RWPE1 (cell line): ENCODE data around the gene PTPRN2.

Experiments used
- CTCF ChIA-PET: fragments of 350-600 bp; sonication (Branson Sonifier 250); formaldehyde crosslinking; extraction: SDS; loops from one replicate; lab custom pipeline; 2021; lab: Yijun Ruan, JAX
- POLR2A ChIA-PET: fragments of 400-600 bp; formaldehyde crosslinking; extraction: SDS; loops from one replicate; lab custom pipeline; 2020; ENCODE audit warnings: antibody characterized with exemption; ENCODE audit not compliant: low non-redundant PET; lab: Yijun Ruan, JAX
- DNase-seq: peaks from one replicate; pipeline ENCODE4 v3.0.0; 2012; ENCODE audit warnings: low spot score
- H3K27ac ChIP-seq: fragments of 450-650 bp; 2 replicates; pipeline ENCODE4 v1.5.1; 2017
- TF ChIP-seq, protein P1 (sequence below): fragments of 450-650 bp; conservative IDR thresholded peaks from 2 replicates; pipeline ENCODE4 v1.5.1; 2017; ENCODE audit warnings: low read depth, mild to moderate bottlenecking

PTPRN2 gene

GRCh38 chr7:158549616-158550393, 37.8 kb downstream of the PTPRN2 start:
- H3K27ac ChIP-seq: no peak overlapping the region
- ChIA-PET POLR2A (no interaction called here), CTCF (no interaction called here)
- TF ChIP-seq, protein P1, sequence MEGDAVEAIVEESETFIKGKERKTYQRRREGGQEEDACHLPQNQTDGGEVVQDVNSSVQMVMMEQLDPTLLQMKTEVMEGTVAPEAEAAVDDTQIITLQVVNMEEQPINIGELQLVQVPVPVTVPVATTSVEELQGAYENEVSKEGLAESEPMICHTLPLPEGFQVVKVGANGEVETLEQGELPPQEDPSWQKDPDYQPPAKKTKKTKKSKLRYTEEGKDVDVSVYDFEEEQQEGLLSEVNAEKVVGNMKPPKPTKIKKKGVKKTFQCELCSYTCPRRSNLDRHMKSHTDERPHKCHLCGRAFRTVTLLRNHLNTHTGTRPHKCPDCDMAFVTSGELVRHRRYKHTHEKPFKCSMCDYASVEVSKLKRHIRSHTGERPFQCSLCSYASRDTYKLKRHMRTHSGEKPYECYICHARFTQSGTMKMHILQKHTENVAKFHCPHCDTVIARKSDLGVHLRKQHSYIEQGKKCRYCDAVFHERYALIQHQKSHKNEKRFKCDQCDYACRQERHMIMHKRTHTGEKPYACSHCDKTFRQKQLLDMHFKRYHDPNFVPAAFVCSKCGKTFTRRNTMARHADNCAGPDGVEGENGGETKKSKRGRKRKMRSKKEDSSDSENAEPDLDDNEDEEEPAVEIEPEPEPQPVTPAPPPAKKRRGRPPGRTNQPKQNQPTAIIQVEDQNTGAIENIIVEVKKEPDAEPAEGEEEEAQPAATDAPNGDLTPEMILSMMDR: no peak
- no peak for DNase-seq

DNA sequence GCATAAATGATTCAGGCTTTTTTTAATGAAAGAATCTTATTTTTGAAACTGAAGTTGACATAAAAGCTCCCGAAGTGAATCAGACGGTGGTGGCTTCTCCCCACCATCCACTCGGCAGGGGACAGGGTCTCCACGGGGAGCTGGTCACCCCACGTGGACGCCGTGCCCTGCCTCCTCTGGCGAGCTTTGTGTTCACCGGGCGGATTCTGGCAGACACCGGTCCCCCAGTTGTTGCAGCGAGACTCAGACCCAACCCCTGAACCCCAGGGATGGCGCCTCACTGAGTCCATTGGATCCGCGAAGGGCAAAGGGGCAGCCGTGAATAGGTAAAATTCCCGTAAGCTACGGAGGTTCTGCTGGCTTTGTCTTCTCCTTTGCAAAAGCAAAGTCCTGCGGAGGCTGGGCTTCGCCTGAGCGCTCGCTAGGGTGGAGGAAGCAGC, 38.4 kb downstream of the PTPRN2 start:
- TF ChIP-seq, protein P1: no peak
- ChIA-PET CTCF (no interaction called here), POLR2A (no interaction called here)
- DNase-seq: no peak
- H3K27ac ChIP-seq: no peak overlapping the region

GRCh38 chr7:158548726-158549125, 38.9 kb downstream of the PTPRN2 start:
- DNase-seq: no peak
- TF ChIP-seq, protein P1: no peak
- POLR2A ChIA-PET: no interaction called here
- H3K27ac ChIP-seq: no peak overlapping the region
- CTCF ChIA-PET: no interaction called here

GRCh38 chr7:158547817-158548216, 39.8 kb downstream of the PTPRN2 start:
- no peak for DNase-seq
- POLR2A ChIA-PET: no interaction called here
- H3K27ac ChIP-seq: no peak overlapping the region
- TF ChIP-seq, protein P1: no peak
- CTCF ChIA-PET: no interaction called here

- H3K27ac ChIP-seq: no peak overlapping the region
- TF ChIP-seq, protein P1: no peak
- DNase-seq: no peak
- POLR2A ChIA-PET: no interaction called here
- CTCF ChIA-PET: no interaction called here
Measured at GRCh38 chr7:158546626-158547025, 41.0 kb downstream of the PTPRN2 start.

DNA sequence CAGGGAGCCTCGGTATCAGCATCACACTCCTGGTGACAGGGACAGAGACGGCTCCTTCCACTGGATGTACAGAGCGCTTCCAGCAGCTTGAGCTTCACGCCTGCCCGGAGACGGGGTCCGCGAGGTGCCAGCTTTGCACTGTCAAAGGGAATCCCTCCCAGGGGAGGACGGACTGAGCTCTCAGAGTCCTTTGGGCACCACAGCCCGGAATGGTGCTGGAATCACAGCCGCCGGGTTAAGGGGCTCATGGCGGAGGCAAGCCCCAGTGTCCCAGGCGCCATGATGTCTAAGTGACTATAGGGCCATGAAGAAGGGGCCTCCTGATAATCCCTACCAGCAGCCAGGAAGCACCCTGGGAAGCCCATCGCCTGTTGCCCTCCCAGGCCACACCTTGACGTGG, 41.4 kb downstream of the PTPRN2 start:
- TF ChIP-seq, protein P1: no peak
- H3K27ac ChIP-seq: no peak overlapping the region
- CTCF ChIA-PET: no interaction called here
- no peak for DNase-seq
- POLR2A ChIA-PET: no interaction called here
